ENCODE measurements around the gene SDK1. TPM values are rescaled to one million over a fixed set of nuclear protein-coding genes. Genes with fewer than 3 reads are reported as not detected.

Gene SDK1
- total and polyA plus RNA-seq, 2 of the 8 experiments (the other 6 are each of a cell fraction or from before 2014, with no cell fraction given) = 3.3 to 7.2 TPM

GRCh38 chr7:3733541-3734140, 432.6 kb downstream of the SDK1 start (continued):
- no peak for TF ChIP-seq SUZ12 (IDR thresholded peaks at IDR 0.05; ENCODE audit: low read length)
- no peak for TF ChIP-seq SAP30 (IDR thresholded peaks at IDR 0.05; ENCODE audit: insufficient read depth, insufficient replicate concordance, low read length)
- TF ChIP-seq JUND (IDR thresholded peaks at IDR 0.05; ENCODE audit: low read length) = no peak
- no peak for TF ChIP-seq JUN (IDR thresholded peaks at IDR 0.05; ENCODE audit: low read depth, low read length)
